NCI-H82 treated with DMSO at 0.1 percent for 48 hours (cell line): ENCODE measurements around the gene GAB2.
A peak's percentile ranks its signal among the peaks of the same experiment; 100 is the strongest.

Experiments
- DNase-seq: peaks from one replicate; lab custom pipeline; 2025; ENCODE audit not compliant: unreplicated experiment; lab: John Stamatoyannopoulos, UW

Gene GAB2

DNA sequence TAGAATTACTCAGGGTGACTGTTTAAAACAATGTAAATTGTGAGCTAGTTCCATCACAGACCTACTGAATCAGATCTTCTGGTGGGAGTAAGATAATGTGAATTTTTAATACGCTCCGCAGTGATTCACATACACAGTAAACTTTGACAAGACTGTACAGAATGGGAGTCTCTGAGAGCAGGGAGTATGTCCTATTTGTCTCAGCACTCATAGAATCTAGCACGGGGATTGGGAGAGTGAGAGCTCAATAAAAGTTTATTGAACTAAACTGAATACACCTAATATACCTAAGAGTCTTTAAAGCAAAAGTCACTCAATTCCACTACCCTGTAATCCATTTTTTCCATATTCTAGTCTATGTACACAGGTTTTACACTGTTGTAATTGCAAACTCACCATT is 11.2 kb upstream of the GAB2 start:
- DNase-seq, result no peak

DNA sequence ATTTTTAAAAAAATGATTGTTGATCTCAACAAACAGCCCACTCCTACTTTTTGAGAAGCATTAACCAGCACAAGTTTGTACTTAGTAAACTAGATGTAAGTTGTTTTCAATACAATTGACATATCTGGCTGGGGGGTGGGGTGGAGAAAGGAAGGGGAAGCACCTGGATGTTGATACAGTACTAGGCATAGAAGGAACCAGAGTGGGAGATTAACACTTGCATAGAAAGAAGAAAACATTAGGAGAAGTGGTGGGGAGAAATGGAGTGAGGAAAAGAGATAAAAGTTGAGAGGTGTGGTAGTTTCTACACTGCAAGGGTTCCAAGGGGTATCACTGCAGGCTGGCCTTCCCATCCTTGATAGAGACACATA is 10.6 kb upstream of the GAB2 start:
- DNase-seq, result no peak

DNA sequence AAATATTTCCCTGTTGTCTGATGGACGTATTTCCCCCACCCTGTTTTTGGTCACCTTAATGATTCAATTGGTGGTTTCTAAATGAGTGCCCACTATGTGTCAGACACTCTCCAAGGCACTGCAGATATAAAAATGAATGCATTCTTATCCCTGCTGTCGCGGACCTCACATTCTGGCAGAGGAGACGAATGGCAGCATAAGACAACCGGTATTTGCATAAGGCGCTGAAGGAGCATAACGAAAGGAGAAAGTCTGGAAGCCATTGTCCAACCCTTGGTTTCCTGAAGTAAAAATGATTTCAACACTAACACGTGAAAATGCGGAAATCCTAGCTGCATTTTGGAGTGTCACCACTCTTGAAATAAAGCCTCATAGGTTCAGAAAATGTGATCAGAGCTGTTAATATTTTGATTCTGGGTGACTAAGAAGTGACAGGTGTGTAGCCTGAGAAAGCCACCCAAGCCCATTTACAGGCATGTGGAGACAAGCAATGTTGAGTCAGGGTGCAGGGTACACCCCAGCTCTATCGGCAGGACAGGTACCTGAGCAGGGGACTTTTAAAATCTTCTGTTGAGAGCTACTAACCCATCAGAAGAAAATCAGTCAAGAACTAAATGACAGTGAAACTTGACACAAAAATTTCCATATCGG is 10.1 kb upstream of the GAB2 start:
- no peak for DNase-seq

DNA sequence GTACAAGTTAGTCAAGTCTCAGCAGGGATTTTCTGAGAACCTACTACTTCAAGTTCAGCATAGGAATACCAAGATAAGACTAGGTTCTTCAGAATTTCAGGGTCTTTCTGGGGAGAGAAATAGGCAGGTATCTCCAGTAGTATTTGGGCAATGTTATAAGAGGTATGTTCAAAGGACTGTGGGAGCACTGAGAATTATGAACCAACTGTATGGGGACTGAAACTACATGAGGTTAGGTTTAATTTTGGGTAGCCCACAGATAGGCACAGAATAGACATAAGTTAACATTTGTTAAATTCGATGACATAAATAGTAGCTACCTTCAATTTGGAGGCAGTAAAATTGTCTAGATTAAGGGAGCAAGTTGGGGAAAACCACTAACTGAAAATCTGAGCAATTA is 9.2 kb upstream of the GAB2 start:
- no peak for DNase-seq

DNA sequence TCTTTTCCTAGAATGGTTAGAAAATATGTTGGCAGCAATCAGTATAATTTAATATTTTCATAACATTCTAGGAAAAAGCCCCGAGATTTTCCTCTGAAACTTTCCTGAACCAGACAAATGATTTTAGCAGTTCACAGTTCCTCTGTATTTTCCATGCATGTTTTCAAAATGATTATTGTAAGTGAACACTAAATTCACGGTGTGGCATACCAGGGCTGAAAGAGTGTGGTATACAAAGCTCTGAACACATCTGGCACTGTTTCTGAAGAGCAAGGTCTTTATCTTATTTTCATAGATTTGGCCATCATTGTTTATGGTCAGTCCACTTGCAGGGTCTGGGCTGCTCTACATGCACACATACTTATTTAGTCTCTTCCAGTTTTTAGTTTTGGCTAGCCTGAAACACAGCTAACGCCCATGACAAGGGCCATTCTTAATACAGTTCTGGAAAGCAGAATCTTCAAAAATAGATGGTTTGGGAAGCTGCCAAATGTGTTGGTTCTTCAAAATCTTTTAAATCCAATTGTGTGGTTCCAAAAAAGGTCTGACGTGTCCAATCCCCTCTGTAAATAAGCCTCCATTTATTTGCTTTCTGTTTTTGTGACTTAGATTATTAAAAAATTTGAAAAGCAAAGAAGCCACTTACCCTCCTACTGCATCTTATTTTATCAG is 7.9 kb upstream of the GAB2 start:
- DNase-seq, result no peak

DNA sequence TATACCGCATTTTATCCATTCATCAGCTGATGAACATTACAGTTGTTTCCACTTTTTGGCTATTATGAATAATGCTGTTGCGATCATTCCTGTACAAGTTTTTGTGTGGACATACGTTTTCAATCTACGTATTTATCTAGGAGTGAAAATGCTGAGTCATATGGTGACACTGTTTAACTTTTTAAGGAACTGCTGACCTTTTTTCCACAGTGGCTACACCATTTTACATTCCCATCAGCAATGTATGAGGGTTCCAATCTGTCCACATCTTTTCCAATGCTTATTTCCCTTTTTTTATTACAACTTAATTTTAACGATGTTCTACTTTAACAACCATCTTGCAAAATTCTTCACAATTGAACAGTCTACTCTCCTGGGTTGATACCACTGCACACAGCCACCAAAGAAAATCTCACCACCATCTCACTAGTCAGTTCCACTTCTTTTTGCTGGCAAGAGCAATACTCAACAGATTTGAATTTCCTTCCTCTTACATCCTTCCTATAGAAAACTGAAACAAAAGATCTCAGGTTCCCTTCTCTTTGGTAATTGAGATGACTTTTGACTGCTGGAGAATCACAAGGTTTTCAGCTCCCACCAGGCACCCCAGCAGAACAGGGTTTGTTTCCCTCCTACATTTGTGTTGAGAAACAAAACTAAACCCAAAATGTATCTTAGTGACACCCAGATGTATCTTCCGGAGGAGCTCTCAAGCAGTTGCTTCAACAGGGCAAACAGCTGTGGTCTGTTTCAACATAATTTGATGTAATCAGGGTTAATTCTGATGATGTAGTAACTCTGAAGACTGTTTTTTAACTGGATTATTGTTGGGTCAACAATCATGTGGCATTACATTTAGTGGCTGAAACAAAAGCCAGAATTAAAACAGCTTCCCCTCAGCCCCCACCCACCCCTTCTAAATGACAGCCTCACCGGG is 7.0 kb upstream of the GAB2 start:
- peak; percentile 17 for DNase-seq

DNA sequence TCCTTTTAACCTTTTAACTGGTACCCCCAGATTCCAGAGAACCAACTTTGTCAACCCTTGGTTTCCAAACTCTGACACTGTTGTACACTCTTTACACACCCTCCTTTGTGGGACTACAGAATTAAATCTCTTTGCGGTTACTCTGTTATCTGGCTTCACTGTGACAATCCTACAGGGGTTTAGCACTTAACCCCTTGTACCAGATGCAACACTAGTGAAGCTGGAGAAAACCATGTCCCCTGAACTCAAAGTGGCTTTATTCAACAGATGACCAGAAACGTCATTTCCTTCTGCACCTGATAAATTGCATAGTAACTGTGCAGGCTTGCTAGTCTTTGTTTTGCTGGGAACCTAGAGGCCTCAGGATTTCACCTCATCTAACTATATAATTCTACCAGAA is 5.6 kb upstream of the GAB2 start:
- DNase-seq, result peak; percentile 12

DNA sequence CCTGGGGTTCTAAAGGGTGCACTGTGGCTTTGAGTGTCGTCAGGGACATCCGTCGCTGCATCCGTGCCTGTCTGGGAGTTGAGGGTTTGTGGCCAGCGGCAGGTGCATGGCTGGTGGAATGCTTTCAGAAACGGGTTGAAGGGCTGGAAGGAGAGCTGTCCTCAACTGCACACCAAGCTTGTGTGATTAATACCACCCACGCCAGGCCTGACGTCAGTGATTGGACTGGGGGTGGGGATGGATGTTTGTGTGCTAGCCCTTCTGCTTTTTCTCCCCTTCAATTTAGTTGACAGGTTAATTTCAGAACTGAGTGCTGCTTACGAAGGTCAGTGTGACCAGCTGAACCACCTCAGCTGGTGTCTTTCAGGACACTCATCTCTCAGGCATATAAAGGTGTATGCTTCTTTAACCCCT is 3.2 kb upstream of the GAB2 start:
- no peak for DNase-seq

DNA sequence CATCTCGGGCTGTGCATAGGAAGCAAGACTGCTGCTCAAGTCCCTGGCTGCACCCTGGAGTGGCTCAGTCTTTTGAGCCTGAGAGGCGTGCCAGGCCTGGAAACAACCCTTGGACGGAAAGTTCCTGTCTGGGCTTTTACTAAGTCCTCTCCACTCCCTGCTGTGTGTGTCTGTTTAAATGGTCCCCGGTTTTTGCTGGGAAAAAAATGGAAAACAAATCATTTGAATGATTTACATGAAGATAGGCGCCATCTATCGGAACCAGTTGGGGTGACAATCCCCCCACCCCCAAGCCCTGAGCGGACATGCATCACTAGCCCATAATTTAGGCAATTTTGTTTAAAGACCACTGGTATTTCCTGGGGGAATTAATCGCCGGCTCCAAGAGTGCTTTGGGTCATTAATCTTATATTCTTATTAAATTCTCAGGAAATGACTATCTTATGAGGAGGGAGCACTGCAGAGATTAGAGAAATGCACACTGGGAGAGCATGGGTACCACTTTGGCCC is 2.7 kb upstream of the GAB2 start:
- DNase-seq, result no peak

DNA sequence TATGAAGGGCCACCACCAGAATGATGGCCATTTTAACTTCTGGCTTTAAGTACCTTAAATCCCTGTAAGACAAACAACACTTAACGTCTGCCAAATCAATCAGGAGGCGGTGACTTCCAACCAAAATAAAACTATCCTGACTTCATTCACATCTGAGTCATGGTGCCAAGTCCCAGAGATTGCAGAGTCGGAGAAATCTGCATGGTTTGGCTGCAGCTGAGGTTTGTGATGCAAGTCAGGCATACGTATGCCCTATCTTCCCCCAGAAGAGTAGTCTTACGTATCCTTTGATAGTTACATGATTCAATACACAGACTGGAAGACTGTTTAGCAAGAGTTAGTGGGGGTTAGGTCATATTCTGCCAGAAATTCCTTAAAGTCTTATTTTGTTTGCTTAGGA is 1.7 kb upstream of the GAB2 start:
- DNase-seq, result no peak

DNA sequence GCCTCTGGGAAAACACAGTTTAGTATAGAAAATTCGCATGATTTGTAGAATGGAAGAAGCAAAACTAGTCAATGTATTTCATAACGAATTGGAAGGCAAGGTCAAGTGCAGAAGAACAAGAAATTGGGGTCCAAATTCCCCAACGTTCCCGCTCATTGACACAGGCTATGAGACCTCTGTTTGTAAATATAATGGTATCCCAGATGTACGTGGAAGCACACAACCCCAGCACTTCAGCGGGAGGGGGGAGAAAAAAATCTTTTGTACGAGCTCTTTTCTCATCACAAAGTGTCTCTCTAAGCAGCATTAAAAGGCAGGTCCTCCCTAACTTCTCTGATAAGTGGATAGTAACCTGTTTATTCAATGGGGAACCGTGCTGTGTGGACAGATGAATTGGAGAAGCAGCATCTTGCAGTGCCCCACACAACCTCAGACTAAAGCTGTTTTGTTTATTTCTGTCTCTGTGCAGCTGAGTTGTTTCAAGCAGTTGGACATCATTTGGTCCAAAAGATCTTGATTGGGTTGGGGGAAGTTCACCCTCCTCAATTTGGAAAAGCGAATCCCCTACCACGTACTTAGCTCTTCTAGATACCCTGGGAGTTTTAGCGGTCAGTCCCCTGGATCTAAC is 1.1 kb upstream of the GAB2 start:
- no peak for DNase-seq

DNA sequence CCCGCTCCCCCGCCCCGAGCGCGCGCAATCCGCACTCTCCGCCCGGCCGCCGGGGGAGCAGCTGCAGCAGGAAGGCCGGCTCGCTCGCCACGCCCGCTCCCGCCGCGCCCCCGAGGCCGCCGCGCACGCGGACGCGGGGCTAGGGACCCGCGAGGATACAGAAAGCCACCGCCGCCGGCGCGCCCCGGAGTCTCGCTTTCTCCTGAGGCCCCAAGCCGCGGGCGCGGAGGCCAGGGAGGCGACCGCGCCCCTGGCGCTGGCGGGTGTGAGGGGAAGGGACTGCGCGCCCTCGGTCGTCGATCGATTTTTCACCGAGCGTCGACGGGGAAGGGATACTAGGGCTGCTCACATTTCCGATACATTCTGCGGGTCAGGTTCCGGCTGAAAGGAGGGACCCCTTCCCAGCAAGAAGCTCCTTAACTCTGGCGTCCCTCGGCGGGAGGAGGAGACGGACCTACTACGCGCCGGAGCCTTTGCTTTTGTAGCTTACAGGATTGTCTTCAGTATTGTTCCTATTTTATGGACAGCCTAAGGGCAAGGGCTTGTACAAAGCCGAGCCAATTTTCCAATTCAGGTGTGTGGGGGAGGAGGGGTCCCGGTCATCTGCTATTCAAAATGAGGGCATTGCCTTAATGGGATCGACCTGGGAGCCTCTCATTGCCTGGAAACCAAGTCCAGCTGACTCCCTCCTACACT is 416 bp upstream of the GAB2 start:
- DNase-seq, result peak; percentile 24

DNA sequence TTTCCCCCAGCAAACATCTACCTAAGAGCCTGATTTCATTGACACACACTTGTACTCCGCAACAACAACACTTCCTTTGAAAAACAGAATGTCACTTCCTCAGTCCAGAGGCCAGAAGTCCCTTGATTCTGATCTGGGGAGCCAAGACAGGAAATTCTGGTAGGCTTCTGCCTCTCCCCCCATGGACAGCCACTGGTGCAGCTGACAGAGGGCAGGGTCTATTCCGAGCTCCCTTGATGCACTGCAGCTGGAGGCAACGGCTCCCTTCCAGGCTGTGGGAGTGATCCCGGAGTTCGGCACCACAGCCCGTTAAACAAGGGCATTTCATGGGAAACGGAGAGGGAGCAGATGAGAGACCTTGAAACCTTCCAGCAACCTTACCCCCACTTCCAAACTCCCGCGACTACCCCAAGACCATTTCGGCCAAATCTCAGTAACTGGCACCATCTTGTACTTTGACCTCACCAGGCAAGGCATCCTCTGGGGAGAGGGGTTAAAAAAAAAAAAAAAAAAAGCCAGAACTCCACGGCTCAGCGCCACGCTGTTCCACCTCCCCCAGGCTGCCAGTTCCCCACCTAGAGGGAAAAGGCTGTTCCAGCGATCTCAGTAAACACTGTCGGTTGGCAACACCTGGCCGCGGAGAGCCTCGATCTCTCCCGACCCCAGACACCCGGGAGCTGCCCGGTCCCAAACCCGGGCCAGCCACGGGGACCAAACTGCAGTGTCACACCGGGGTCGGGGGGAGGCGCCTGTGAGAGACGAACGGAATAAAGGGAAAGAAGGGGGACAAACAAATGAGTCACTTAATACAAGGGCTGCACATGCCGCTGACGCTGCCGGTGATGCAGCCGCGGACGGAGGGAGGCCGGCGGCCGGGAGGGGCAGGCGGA is 1.1 kb downstream of the GAB2 start:
- DNase-seq, result peak; percentile 47

DNA sequence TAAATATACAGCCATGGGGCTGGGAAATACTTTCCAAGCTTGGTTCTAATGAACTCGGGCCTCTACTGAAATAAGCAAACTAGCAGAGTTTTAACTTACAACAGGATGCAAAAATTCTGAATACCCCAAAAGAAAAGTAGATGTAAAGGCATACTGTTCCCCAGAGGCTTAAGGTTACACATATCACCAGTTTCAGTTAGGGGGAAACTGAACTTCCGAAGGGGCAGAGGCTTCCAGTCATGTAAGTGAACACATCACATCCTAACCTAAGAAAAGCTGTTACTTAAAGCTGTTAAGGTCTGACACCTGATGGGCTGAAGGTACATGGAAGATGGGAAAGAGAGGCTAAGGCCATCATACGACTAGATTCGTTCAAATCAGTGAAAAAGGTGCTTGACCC is 2.3 kb downstream of the GAB2 start:
- DNase-seq, result no peak

DNA sequence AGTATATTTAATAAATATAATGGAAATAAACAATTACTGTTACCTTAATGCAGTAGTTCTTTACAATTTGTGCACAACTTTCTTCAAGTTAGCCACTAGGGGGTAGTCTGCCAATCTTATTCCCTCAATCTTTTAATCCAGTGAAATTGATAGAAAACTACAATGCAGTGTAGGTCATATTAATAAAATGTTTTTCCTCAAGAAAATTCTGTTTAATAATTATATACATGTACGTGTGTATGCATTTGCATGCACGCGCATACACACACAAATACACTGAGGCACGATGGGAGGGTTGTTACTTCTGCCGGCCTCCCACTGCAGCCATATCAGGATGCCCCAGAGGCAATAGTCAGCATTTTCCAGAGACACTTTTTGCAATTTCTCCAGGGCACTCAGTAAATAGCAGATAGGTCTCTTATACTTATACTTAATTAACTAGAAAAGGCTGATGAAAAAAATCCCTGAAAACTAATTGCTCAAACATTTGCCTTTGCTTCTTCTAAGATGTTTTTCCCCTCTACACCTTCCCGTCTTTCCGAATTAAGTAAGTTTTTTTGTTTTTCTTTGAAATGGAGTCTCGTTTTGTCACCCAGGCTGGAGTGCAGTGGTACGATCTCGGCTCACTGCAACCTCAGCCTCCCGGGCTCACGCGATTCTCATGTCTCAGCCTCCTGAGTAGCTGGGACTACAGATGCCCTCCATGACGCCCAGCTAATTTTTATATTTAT is 3.1 kb downstream of the GAB2 start:
- peak; percentile 31 for DNase-seq

DNA sequence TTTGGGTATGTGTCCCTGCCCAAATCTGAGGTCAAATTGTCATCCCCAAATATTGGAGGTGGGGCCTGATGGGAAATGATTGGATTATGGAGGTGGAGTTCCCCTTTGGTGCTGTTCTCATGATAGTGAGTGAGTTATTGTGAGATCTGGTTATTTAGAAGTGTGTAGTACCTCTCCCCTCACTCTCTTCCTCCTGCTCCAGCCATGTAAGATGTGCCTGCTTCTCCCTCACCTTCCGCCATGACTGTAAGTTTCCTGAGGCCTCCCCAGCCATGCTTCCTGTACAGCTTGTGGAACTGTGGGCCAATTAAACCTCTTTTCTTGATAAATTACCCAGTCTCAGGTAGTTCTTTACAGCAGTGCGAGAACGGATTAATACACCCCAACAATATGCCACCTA is 9.0 kb downstream of the GAB2 start:
- no peak for DNase-seq

DNA sequence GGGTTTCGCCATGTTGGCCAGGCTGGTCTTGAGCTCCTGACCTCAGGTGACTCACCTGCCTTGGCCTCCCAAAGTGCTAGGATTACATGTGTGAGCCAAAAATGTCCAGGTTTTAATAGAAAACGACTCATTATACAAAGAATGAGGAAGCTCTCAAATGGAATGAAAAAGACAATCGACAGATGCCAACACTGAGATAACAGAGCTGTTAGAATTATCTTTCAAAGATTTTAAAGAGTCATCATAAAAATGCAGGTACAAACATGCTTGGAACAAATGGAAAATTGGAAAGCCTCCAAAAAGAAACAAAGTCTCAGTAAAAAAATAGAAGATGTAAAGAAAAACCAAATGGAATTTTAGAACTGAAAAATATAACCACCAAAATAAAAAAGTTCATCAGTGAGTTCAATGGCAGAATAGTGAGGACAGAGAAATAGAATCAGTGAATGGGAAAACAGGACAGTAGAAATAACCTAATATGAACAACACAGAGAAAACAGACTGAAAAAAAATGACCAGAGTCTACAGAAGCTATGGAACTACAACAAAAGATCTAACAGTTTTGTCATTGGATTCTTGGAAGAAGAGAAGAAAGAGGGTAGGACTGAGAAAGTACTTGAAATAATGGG is 10.9 kb downstream of the GAB2 start:
- no peak for DNase-seq

DNA sequence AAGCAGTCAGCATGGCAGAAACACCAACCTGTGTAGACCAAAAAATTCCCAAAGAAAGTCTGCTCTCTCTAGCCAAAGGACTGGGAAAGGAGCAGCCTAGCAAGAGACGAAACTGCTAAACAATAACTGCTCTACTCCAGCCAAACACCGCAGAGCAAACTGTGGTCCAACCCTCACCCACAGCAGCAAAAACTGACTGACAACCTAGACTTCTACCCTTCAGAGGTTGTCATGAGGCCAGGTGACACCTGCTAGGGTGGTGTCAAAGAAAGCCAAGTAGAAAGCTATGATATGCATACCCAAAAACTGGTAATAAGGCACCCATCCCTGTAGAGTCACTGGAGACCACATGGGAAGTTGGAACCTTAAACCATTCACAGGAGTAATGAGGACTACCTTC is 11.8 kb downstream of the GAB2 start:
- DNase-seq, result no peak

DNA sequence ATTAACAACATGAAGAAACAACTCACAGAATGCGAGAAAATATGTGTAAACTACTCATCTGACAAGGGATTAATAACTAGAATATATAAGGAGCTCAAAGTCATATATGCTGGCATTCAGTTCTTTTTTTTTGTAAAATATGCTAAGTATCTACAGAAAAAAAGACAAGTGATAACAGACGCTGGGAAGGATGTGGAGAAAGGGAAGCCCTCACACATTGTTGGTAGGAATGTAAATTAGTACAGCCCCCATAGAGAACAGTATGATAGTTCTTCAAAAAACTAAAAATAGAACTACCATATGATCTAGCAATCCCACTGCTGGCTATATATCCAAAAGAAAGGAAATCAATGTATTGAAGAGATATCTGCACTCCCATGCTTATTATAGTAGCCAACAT is 13.8 kb downstream of the GAB2 start:
- no peak for DNase-seq
